Thoracic aorta (tissue), 2 donors: ENCODE results near the gene GNA12. TPM values are rescaled to one million over a fixed set of nuclear protein-coding genes. Genes with fewer than 3 reads are reported as not detected.

Source experiments
- ATAC-seq: fragments of 150-250 bp; one replicate; pipeline ENCODE4 v1.8.0; 2017; ENCODE audit warnings: low read depth; ENCODE audit not compliant: insufficient number of reproducible peaks, low FRiP score
- DNase-seq: peaks from one replicate; pipeline ENCODE4 v3.0.0-alpha.2; 2020; ENCODE audit warnings: low spot score
- H3K27ac ChIP-seq, 2 donors: fragments of 200-600 bp; sonication (generic); 1 replicate in 1 of 2; 2 replicates in 1 of 2; pipeline ENCODE4 v1.5.1; 2016; ENCODE audit warnings: mild to moderate bottlenecking in 2 of 2, moderate library complexity in 2 of 2
- H3K27me3 ChIP-seq: fragments of 200-600 bp; sonication (generic); replicated peaks from 2 replicates; pipeline ENCODE4 v1.6.0; 2016; ENCODE audit warnings: mild to moderate bottlenecking; ENCODE audit not compliant: insufficient read depth
- H3K36me3 ChIP-seq: fragments of 200-600 bp; sonication (generic); one replicate; pipeline ENCODE4 v1.5.1; 2016
- H3K4me1 ChIP-seq, 2 donors: fragments of 200-600 bp; sonication (generic); 1 replicate in 1 of 2; 2 replicates in 1 of 2; pipeline versions ENCODE4 v1.5.1 to v1.6.0; 2016; ENCODE audit warnings: low read depth in 2 of 2, mild to moderate bottlenecking in 1 of 2; ENCODE audit not compliant: control insufficient read depth in 1 of 2
- H3K4me3 ChIP-seq: fragments of 200-600 bp; sonication (generic); 2 replicates; pipeline ENCODE4 v1.5.1; 2016; ENCODE audit warnings: mild to moderate bottlenecking
- H3K9me3 ChIP-seq: fragments of 200-600 bp; sonication (generic); 2 replicates; pipeline ENCODE4 v1.5.1; 2016
- total RNA-seq, 2 donors: library from RNA; depleted of rRNA; stranded (reverse); fragments of >200 nt; gene quantifications; one replicate each; pipeline versions ENCODE4 v1.1.0 to v1.2.3, GENCODE V29; 2016
- TF ChIP-seq, protein P1 (sequence below): fragments of 200-600 bp; sonication (generic); IDR thresholded peaks from one replicate; pipeline ENCODE4 v1.5.1; 2019; ENCODE audit warnings: antibody characterized with exemption

Gene GNA12
- total RNA-seq, 2 donors from 2014 or later = 27.6 to 48.8 TPM

DNA sequence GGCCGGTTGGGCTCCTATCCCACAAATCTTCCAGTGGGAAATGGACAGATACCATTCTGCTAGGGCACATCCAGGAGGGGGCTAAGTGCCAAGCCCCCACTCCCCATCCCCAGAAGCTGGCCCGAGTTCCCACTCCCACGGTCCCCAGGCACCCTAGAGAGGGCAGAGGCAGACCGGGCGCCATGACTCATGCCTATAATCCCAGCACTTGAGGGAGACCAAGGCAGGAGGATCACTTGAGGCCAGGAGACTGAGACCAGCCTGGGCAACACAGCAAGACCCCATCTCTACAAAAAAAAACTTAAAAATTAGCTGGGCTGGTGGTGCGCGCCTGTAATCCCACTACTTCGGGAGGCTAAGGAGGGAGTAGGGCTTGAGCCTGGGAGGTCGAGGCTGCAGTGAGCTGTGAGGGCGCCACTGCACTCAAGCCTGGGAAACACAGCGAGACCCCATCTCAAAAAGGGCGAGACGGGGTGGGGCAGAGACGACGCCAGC, 870 bp downstream of the GNA12 start:
- no peaks in the 10 kb centered on the region for H3K36me3 ChIP-seq
- ATAC-seq = no peak
- peaks cover 16 to 28% of the 10 kb centered on the region in 2 donors for H3K4me1 ChIP-seq
- TF ChIP-seq, protein P1, sequence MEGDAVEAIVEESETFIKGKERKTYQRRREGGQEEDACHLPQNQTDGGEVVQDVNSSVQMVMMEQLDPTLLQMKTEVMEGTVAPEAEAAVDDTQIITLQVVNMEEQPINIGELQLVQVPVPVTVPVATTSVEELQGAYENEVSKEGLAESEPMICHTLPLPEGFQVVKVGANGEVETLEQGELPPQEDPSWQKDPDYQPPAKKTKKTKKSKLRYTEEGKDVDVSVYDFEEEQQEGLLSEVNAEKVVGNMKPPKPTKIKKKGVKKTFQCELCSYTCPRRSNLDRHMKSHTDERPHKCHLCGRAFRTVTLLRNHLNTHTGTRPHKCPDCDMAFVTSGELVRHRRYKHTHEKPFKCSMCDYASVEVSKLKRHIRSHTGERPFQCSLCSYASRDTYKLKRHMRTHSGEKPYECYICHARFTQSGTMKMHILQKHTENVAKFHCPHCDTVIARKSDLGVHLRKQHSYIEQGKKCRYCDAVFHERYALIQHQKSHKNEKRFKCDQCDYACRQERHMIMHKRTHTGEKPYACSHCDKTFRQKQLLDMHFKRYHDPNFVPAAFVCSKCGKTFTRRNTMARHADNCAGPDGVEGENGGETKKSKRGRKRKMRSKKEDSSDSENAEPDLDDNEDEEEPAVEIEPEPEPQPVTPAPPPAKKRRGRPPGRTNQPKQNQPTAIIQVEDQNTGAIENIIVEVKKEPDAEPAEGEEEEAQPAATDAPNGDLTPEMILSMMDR = no peak
- H3K27me3 ChIP-seq = no peaks in the 10 kb centered on the region
- H3K27ac ChIP-seq = no peak overlapping the region
- no peak for DNase-seq
- peak overlapping the region; percentile 86 for H3K4me3 ChIP-seq
- no peaks in the 10 kb centered on the region for H3K9me3 ChIP-seq

DNA sequence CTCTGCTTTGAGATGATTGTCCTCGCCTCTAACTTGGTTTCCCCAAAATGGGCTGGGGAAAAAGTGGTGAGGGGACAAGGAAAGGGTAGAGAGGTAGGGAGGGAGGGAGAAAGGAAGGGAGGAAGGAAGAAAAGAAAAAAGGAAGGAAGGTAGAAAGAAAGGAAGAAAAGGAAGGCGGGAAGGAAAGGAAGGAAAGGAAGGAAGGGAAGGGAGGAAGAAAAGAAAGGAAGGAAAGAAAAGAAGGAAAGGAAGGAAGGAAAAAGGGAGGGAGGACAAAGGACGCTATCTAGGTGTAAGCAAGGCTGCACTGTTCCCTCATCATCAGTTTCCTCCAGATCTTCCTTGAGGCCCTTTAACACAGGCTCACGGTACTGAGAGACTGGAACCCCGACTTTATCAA, 2.2 kb downstream of the GNA12 start:
- ATAC-seq (no peak), DNase-seq (no peak)
- Histone ChIP-seq H3K9me3 (no peaks in the 10 kb centered on the region), H3K4me3 (no peak overlapping the region), H3K27ac (no peak overlapping the region), H3K27me3 (no peaks in the 10 kb centered on the region), H3K4me1 (peaks cover 19 to 28% of the 10 kb centered on the region in 2 donors), H3K36me3 (no peaks in the 10 kb centered on the region)
- TF ChIP-seq, protein P1 = no peak

GRCh38 chr7:2840458-2840857, 3.6 kb downstream of the GNA12 start:
- no peaks in the 10 kb centered on the region for H3K27me3 ChIP-seq
- no peak for ATAC-seq
- TF ChIP-seq, protein P1 = no peak
- peaks cover 19 to 28% of the 10 kb centered on the region in 2 donors for H3K4me1 ChIP-seq
- H3K36me3 ChIP-seq = no peaks in the 10 kb centered on the region
- H3K4me3 ChIP-seq = no peak overlapping the region
- H3K27ac ChIP-seq = no peak overlapping the region
- no peak for DNase-seq
- no peaks in the 10 kb centered on the region for H3K9me3 ChIP-seq

- H3K4me1 ChIP-seq = peaks cover 19 to 24% of the 10 kb centered on the region in 2 donors
- ATAC-seq = no peak
- H3K9me3 ChIP-seq = no peaks in the 10 kb centered on the region
- no peak overlapping the region for H3K4me3 ChIP-seq
- H3K27ac ChIP-seq = no peak overlapping the region
- no peak for DNase-seq
- TF ChIP-seq, protein P1 = no peak
- H3K27me3 ChIP-seq = no peaks in the 10 kb centered on the region
- H3K36me3 ChIP-seq = no peaks in the 10 kb centered on the region
Observed at GRCh38 chr7:2838873-2839578, 5.1 kb downstream of the GNA12 start.

DNA sequence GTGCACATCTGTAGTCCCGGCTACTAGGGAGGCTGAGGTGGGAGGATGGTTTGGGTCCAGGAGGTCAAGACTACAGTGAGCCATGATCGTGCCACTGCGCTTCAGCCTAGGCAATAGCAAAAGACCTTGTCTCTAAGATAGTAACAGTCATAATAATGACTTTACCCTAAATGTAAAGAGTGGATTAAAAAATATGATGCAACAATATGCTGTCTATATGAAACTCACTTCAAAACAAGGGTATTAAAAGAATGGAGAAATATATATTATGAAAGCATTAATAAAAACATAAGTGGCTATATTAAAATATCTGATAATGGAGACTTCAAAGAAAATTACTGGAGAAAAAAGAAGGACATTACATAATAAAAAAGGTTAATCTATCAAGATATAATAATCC, 5.7 kb downstream of the GNA12 start:
- H3K4me1 ChIP-seq = peaks cover 19 to 22% of the 10 kb centered on the region in 2 donors
- ATAC-seq = no peak
- no peak overlapping the region for H3K27ac ChIP-seq
- H3K4me3 ChIP-seq = no peak overlapping the region
- no peaks in the 10 kb centered on the region for H3K9me3 ChIP-seq
- no peaks in the 10 kb centered on the region for H3K36me3 ChIP-seq
- H3K27me3 ChIP-seq = no peaks in the 10 kb centered on the region
- TF ChIP-seq, protein P1 = no peak
- no peak for DNase-seq
